HEK293T (cell line): ENCODE results near the gene ENOSF1.

Source experiments
- BHLHE40 ChIP-seq: fragments of 450-650 bp; IDR thresholded peaks from 2 replicates; pipeline ENCODE4 v1.6.1; 2016; ENCODE audit warnings: mild to moderate bottlenecking, moderate library complexity, borderline replicate concordance
- L3MBTL2 ChIP-seq: fragments of 450-650 bp; conservative IDR thresholded peaks from 2 replicates; pipeline ENCODE4 v1.6.1; 2016; ENCODE audit warnings: mild to moderate bottlenecking
- LEF1 ChIP-seq: fragments of 450-650 bp; IDR thresholded peaks from 2 replicates; pipeline ENCODE4 v1.6.1; 2017; ENCODE audit warnings: mild to moderate bottlenecking, borderline replicate concordance
- SP1 ChIP-seq: fragments of 450-650 bp; IDR thresholded peaks from 2 replicates; pipeline ENCODE4 v1.6.1; 2017

- TF ChIP-seq BHLHE40: no peak
- TF ChIP-seq L3MBTL2: no peak
- no peak for TF ChIP-seq SP1
- no peak for TF ChIP-seq LEF1
Measured at GRCh38 chr18:681985-682384, 30.4 kb downstream of the ENOSF1 start.
